ENCODE data around the gene CANT1. TPM values are rescaled to one million over a fixed set of nuclear protein-coding genes. Genes with fewer than 3 reads are reported as not detected.
A peak's percentile ranks its signal among the peaks of the same experiment; 100 is the strongest.

Gene CANT1
- total RNA-seq, 4 donors from 2014 or later, result 24.0 to 34.8 (median 30.3) TPM

GRCh38 chr17:79038545-79039135 lies 29.1 kb upstream of the CANT1 start:
- no peak for DNase-seq (ENCODE audit: low spot score)

GRCh38 chr17:79036596-79036995 lies 27.0 kb upstream of the CANT1 start:
- peak; percentile 73 for ATAC-seq (ENCODE audit: low FRiP score)
- no peak for TF ChIP-seq CTCF (IDR thresholded peaks at IDR 0.05)
- no peak for DNase-seq (ENCODE audit: low spot score)

More at GRCh38 chr17:79038545-79039135, 29.1 kb upstream of the CANT1 start:
- ATAC-seq (ENCODE audit: low FRiP score), result peak; percentile 87
- TF ChIP-seq CTCF (IDR thresholded peaks at IDR 0.05), result no peak

- ATAC-seq (ENCODE audit: low FRiP score) (no peak), DNase-seq (ENCODE audit: low spot score) (no peak)
- no peak for TF ChIP-seq CTCF (IDR thresholded peaks at IDR 0.05)
Observed at GRCh38 chr17:79036181-79036580, 26.6 kb upstream of the CANT1 start.

GRCh38 chr17:79035686-79036085 lies 26.1 kb upstream of the CANT1 start:
- DNase-seq (ENCODE audit: low spot score), result no peak
- no peak for ATAC-seq (ENCODE audit: low FRiP score)

GRCh38 chr17:79034931-79035485 lies 25.4 kb upstream of the CANT1 start:
- TF ChIP-seq CTCF (IDR thresholded peaks at IDR 0.05), result no peak
- DNase-seq (ENCODE audit: low spot score), result no peak
- no peak for ATAC-seq (ENCODE audit: low FRiP score)

More at GRCh38 chr17:79035686-79036085, 26.1 kb upstream of the CANT1 start:
- TF ChIP-seq CTCF (IDR thresholded peaks at IDR 0.05), result no peak

GRCh38 chr17:79033741-79034501 lies 24.4 kb upstream of the CANT1 start:
- TF ChIP-seq CTCF (IDR thresholded peaks at IDR 0.05), result no peak
- DNase-seq (ENCODE audit: low spot score), result no peak
- ATAC-seq (ENCODE audit: low FRiP score), result no peak

Data from omental fat pad (tissue), 4 donors.